GM23338 (cell line): ENCODE results near the gene DCTN1. TPM values are rescaled to one million over a fixed set of nuclear protein-coding genes. Genes with fewer than 3 reads are reported as not detected.

ENCODE experiments used
- ATAC-seq: fragments of 200-7000 bp; cut with Tn5 transposase; 3 replicates; pipeline ENCODE4 v1.9.1; 2020
- DNase-seq: peaks from one replicate; pipeline ENCODE4 v3.0.0-alpha.2; 2015; ENCODE audit warnings: low spot score
- H2AFZ ChIP-seq: fragments of 200-600 bp; sonication (generic); 2 replicates; pipeline ENCODE4 v1.8.0; 2016; ENCODE audit warnings: antibody characterized with exemption, mild to moderate bottlenecking, moderate library complexity
- H3F3A ChIP-seq: fragments of 200-600 bp; sonication (generic); replicated peaks from 2 replicates; pipeline ENCODE4 v1.8.0; 2017; ENCODE audit warnings: antibody characterized with exemption, mixed run types, low read depth
- H3K27ac ChIP-seq: fragments of 200-600 bp; sonication (generic); 2 replicates; pipeline ENCODE4 v1.6.1; 2016; ENCODE audit warnings: low read depth
- H3K27me3 ChIP-seq: fragments of 200-600 bp; sonication (generic); 2 replicates; pipeline ENCODE4 v1.8.0; 2016; ENCODE audit warnings: mild to moderate bottlenecking, mixed run types, moderate library complexity; ENCODE audit not compliant: insufficient read depth
- H3K36me3 ChIP-seq: fragments of 200-600 bp; sonication (generic); 2 replicates; pipeline ENCODE4 v1.8.0; 2016; ENCODE audit warnings: mild to moderate bottlenecking; ENCODE audit not compliant: insufficient read depth
- H3K4me1 ChIP-seq: fragments of 200-600 bp; sonication (generic); 2 replicates; pipeline ENCODE4 v1.8.0; 2016; ENCODE audit warnings: mild to moderate bottlenecking, moderate library complexity; ENCODE audit not compliant: insufficient read depth
- H3K4me2 ChIP-seq: fragments of 200-600 bp; sonication (generic); 2 replicates; pipeline ENCODE4 v1.7.1; 2017; ENCODE audit warnings: mixed run types
- H3K4me3 ChIP-seq: fragments of 200-600 bp; sonication (generic); 2 replicates; pipeline ENCODE4 v1.6.1; 2016; ENCODE audit warnings: mixed run types
- H3K79me2 ChIP-seq: fragments of 200-600 bp; sonication (generic); replicated peaks from 2 replicates; pipeline ENCODE4 v1.8.0; 2017; ENCODE audit warnings: mild to moderate bottlenecking; ENCODE audit not compliant: insufficient read depth
- H3K9me2 ChIP-seq: fragments of 200-600 bp; sonication (generic); 2 replicates; pipeline ENCODE4 v1.8.0; 2017; ENCODE audit not compliant: insufficient read depth
- H4K20me1 ChIP-seq: fragments of 200-600 bp; sonication (generic); replicated peaks from 2 replicates; pipeline ENCODE4 v1.8.0; 2017; ENCODE audit warnings: mild to moderate bottlenecking; ENCODE audit not compliant: insufficient read depth
- H3K27ac Mint-ChIP-seq: 2 replicates; pipeline ENCODE4 v1.8.0; 2020; ENCODE audit warnings: inconsistent platforms, mild to moderate bottlenecking, moderate library complexity, mixed read lengths
- H3K27me3 Mint-ChIP-seq: 3 replicates; pipeline ENCODE4 v1.8.0; 2022; ENCODE audit warnings: low read depth, mild to moderate bottlenecking, moderate library complexity, mixed read lengths, inconsistent platforms; ENCODE audit not compliant: insufficient read depth, poor library complexity
- H3K36me3 Mint-ChIP-seq: 3 replicates; pipeline ENCODE4 v1.8.0; 2021; ENCODE audit warnings: low read depth, mild to moderate bottlenecking, inconsistent platforms, moderate library complexity, mixed read lengths
- H3K4me1 Mint-ChIP-seq: 3 replicates; pipeline ENCODE4 v1.8.0; 2020; ENCODE audit warnings: mild to moderate bottlenecking, inconsistent platforms, mixed read lengths
- H3K4me3 Mint-ChIP-seq: 3 replicates; pipeline ENCODE4 v1.8.0; 2021; ENCODE audit warnings: moderate library complexity, mild to moderate bottlenecking, inconsistent platforms, mixed read lengths
- H3K9me3 Mint-ChIP-seq: 3 replicates; pipeline ENCODE4 v1.8.0; 2020; ENCODE audit warnings: moderate library complexity, mild to moderate bottlenecking, inconsistent platforms, mixed read lengths
- CTCF ChIP-seq, 2 experiments: fragments of 200-600 bp in 1 of 2; sonication (generic) in 1 of 2; conservative IDR thresholded peaks; 2 replicates each; pipeline versions ENCODE4 v1.5.1 to v1.6.1; 2016 to 2017; ENCODE audit warnings: antibody characterized with exemption in 2 of 2, low read depth in 2 of 2, mild to moderate bottlenecking in 2 of 2, moderate library complexity in 1 of 2
- ETS1 ChIP-seq: IDR thresholded peaks from 2 replicates; pipeline ENCODE4 v1.6.1; 2016; ENCODE audit warnings: antibody characterized with exemption
- EZH2 ChIP-seq: fragments of 200-600 bp; sonication (generic); IDR thresholded peaks from one replicate; pipeline ENCODE4 v1.8.0; 2017; ENCODE audit warnings: antibody characterized with exemption, mild to moderate bottlenecking, low read depth; ENCODE audit not compliant: unreplicated experiment
- EZH2phosphoT487 ChIP-seq: fragments of 200-600 bp; sonication (generic); IDR thresholded peaks from one replicate; pipeline ENCODE4 v1.8.1; 2018; ENCODE audit warnings: antibody characterized with exemption; ENCODE audit not compliant: unreplicated experiment
- NANOG ChIP-seq: IDR thresholded peaks from 2 replicates; pipeline ENCODE4 v1.6.1; 2016; ENCODE audit warnings: antibody characterized with exemption, borderline replicate concordance
- POLR2AphosphoS5 ChIP-seq: IDR thresholded peaks from 2 replicates; pipeline ENCODE4 v1.6.1; 2016; ENCODE audit warnings: antibody characterized with exemption, low read depth
- REST ChIP-seq: IDR thresholded peaks from one replicate; pipeline ENCODE4 v1.6.1; 2018; ENCODE audit warnings: antibody characterized with exemption; ENCODE audit not compliant: unreplicated experiment
- ZNF114 ChIP-seq: fragments of 250-450 bp; sonication (Bioruptor Pico); IDR thresholded peaks from 2 replicates; pipeline ENCODE4 v1.5.0; 2020; ENCODE audit warnings: mild to moderate bottlenecking, moderate library complexity
- ZNF331 ChIP-seq: fragments of 250-450 bp; sonication (Bioruptor Pico); IDR thresholded peaks from 2 replicates; pipeline ENCODE4 v1.5.0; 2020; ENCODE audit warnings: low read depth, mild to moderate bottlenecking, moderate library complexity
- ZNF462 ChIP-seq: fragments of 250-450 bp; sonication (Bioruptor Pico); IDR thresholded peaks from 2 replicates; pipeline ENCODE4 v1.5.0; 2020; ENCODE audit warnings: mild to moderate bottlenecking, moderate library complexity
- polyA plus RNA-seq: library from polyadenylated mRNA; unstranded; fragments of >200 nt; fragmentation: Nextera tagmentation; extraction: Ambion mirVana; gene quantifications from 2 replicates; pipeline ENCODE4 v1.2.1, GENCODE V29; 2016
- total RNA-seq: library from RNA; depleted of rRNA; stranded (reverse); fragments of >200 nt; shearing (Covaris generic); gene quantifications from 2 replicates; pipeline ENCODE4 v1.2.3, GENCODE V29; 2014

The DCTN1 gene
- total and polyA plus RNA-seq, 2 experiments from 2014 or later: 108 to 145 TPM

- TF ChIP-seq CTCF (conservative IDR thresholded peaks at IDR 0.05; ENCODE audit: low read depth in 2 of 2): no peak
- no peak for TF ChIP-seq ZNF462 (CRISPR knock-in tag)
These were observed 10.1 kb downstream of the DCTN1 start (continued) for GRCh38 chr2:74369976-74370375.

GRCh38 chr2:74368499-74368898, 11.6 kb downstream of the DCTN1 start:
- Mint-ChIP-seq H3K36me3 (peaks cover 82% of the 10 kb centered on the region), H3K27me3 (peaks cover 5% of the 10 kb centered on the region), H3K4me1 (peaks cover 13% of the 10 kb centered on the region), H3K9me3 (no peaks in the 10 kb centered on the region), H3K4me3 (no peak overlapping the region), H3K27ac (no peak overlapping the region)
- H3K79me2 ChIP-seq: peaks cover 14% of the 10 kb centered on the region
- no peak for DNase-seq
- no peaks in the 10 kb centered on the region for H3F3A ChIP-seq
- peaks cover 6% of the 10 kb centered on the region for H3K4me1 ChIP-seq
- H3K9me2 ChIP-seq: no peaks in the 10 kb centered on the region
- no peak overlapping the region for H3K4me2 ChIP-seq
- H3K4me3 ChIP-seq: no peak overlapping the region
- no peak overlapping the region for H2AFZ ChIP-seq
- no peaks in the 10 kb centered on the region for H3K27me3 ChIP-seq
- no peak for ATAC-seq
- peaks cover 40% of the 10 kb centered on the region for H3K36me3 ChIP-seq
- no peaks in the 10 kb centered on the region; the same call in none of the 2 replicates for H4K20me1 ChIP-seq
- no peak overlapping the region for H3K27ac ChIP-seq
- TF ChIP-seq POLR2AphosphoS5 (no peak), ZNF114 (CRISPR knock-in tag) (no peak), EZH2phosphoT487 (no peak), ETS1 (no peak), CTCF (conservative IDR thresholded peaks at IDR 0.05; ENCODE audit: low read depth in 2 of 2) (no peak), ZNF331 (CRISPR knock-in tag) (no peak), NANOG (no peak), REST (no peak), EZH2 (no peak)
